ENCODE measurements around the gene ZNF254. TPM values are rescaled to one million over a fixed set of nuclear protein-coding genes. Genes with fewer than 3 reads are reported as not detected.
"Not testable (repeated sequence)": the region's sequence is repeated elsewhere in the genome, so short reads cannot be mapped to it uniquely, and the experiment has no call there.

The ZNF254 gene
- polyA plus RNA-seq, 1 donor from 2014 or later = 49.1 TPM

- no peak overlapping the region for H2AFZ ChIP-seq (ENCODE audit: low read depth, low read length)
- H3F3A ChIP-seq (ENCODE audit: insufficient read depth, low read length, poor library complexity, severe bottlenecking) = peaks cover 4% of the 10 kb centered on the region
- no peaks in the 10 kb centered on the region for H3K27me3 ChIP-seq (ENCODE audit: insufficient read depth, low read depth, low read length)
- peaks cover 7% of the 10 kb centered on the region for H3K36me3 ChIP-seq (ENCODE audit: insufficient read depth, low read length)
- no peaks in the 10 kb centered on the region for H4K20me1 ChIP-seq (ENCODE audit: insufficient read depth)
- no peak for TF ChIP-seq EZH2 (IDR thresholded peaks at IDR 0.05; ENCODE audit: borderline replicate concordance, insufficient read depth, low read length, poor library complexity, severe bottlenecking)
- no peak for TF ChIP-seq REST (IDR thresholded peaks at IDR 0.05; ENCODE audit: borderline replicate concordance)
- TF ChIP-seq RAD21 (conservative IDR thresholded peaks at IDR 0.05) = no peak
- TF ChIP-seq SMC3 (conservative IDR thresholded peaks at IDR 0.05; ENCODE audit: poor library complexity) = no peak
- TF ChIP-seq CTCF (IDR thresholded peaks at IDR 0.05; ENCODE audit: poor library complexity, severe bottlenecking) = no peak
- no peak for TF ChIP-seq MXI1 (conservative IDR thresholded peaks at IDR 0.05; ENCODE audit: poor library complexity, severe bottlenecking)
- no peak for TF ChIP-seq POLR2AphosphoS5 (IDR thresholded peaks at IDR 0.05)
- no peak for TF ChIP-seq TAF1 (IDR thresholded peaks at IDR 0.05; ENCODE audit: low read depth)
- no peak for TF ChIP-seq EP300 (conservative IDR thresholded peaks at IDR 0.05; ENCODE audit: poor library complexity, severe bottlenecking)
- H3K79me2 ChIP-seq (replicated peaks; ENCODE audit: insufficient read depth, low read length) = peaks cover 66% of the 10 kb centered on the region
- no peak overlapping the region for H3K9ac ChIP-seq (ENCODE audit: low read length)
- no peaks in the 10 kb centered on the region for H3K9me3 ChIP-seq (ENCODE audit: low read length)
- no peak overlapping the region for H3K4me2 ChIP-seq (ENCODE audit: low read length)
- H3K27ac ChIP-seq (ENCODE audit: low read length) = no peak overlapping the region
- no peaks in the 10 kb centered on the region for H3K9me2 ChIP-seq (ENCODE audit: insufficient read depth, low read length)
- no peak overlapping the region for H3K4me3 ChIP-seq (ENCODE audit: low read length)
These were observed 11.4 kb downstream of the ZNF254 start for GRCh38 chr19:24098359-24098758.

GRCh38 chr19:24099829-24100228 is 12.8 kb downstream of the ZNF254 start:
- Histone ChIP-seq H3K27ac (ENCODE audit: low read length) (no peak overlapping the region), H3K79me2 (replicated peaks; ENCODE audit: insufficient read depth, low read length) (peaks cover 54% of the 10 kb centered on the region), H2AFZ (ENCODE audit: low read depth, low read length) (no peak overlapping the region), H3K9me3 (ENCODE audit: low read length) (no peaks in the 10 kb centered on the region), H4K20me1 (ENCODE audit: insufficient read depth) (no peaks in the 10 kb centered on the region), H3K4me3 (ENCODE audit: low read length) (no peak overlapping the region), H3K4me2 (ENCODE audit: low read length) (no peak overlapping the region), H3K36me3 (ENCODE audit: insufficient read depth, low read length) (peaks cover 8% of the 10 kb centered on the region), H3K9ac (ENCODE audit: low read length) (no peak overlapping the region), H3F3A (ENCODE audit: insufficient read depth, low read length, poor library complexity, severe bottlenecking) (peaks cover 4% of the 10 kb centered on the region), H3K9me2 (ENCODE audit: insufficient read depth, low read length) (no peaks in the 10 kb centered on the region), H3K27me3 (ENCODE audit: insufficient read depth, low read depth, low read length) (no peaks in the 10 kb centered on the region)
- TF ChIP-seq MXI1 (conservative IDR thresholded peaks at IDR 0.05; ENCODE audit: poor library complexity, severe bottlenecking) (no peak), CTCF (IDR thresholded peaks at IDR 0.05; ENCODE audit: poor library complexity, severe bottlenecking) (no peak), EP300 (conservative IDR thresholded peaks at IDR 0.05; ENCODE audit: poor library complexity, severe bottlenecking) (no peak), TAF1 (IDR thresholded peaks at IDR 0.05; ENCODE audit: low read depth) (no peak), EZH2 (IDR thresholded peaks at IDR 0.05; ENCODE audit: borderline replicate concordance, insufficient read depth, low read length, poor library complexity, severe bottlenecking) (no peak), POLR2AphosphoS5 (IDR thresholded peaks at IDR 0.05) (no peak), SMC3 (conservative IDR thresholded peaks at IDR 0.05; ENCODE audit: poor library complexity) (no peak), RAD21 (conservative IDR thresholded peaks at IDR 0.05) (no peak), REST (IDR thresholded peaks at IDR 0.05; ENCODE audit: borderline replicate concordance) (no peak)

- H3K9me3 ChIP-seq (ENCODE audit: low read length); H3F3A ChIP-seq (ENCODE audit: insufficient read depth, low read length, poor library complexity, severe bottlenecking); H3K9me2 ChIP-seq (ENCODE audit: insufficient read depth, low read length); H3K36me3 ChIP-seq (ENCODE audit: insufficient read depth, low read length); H3K4me2 ChIP-seq (ENCODE audit: low read length); H4K20me1 ChIP-seq (ENCODE audit: insufficient read depth); H3K4me3 ChIP-seq (ENCODE audit: low read length); H3K27ac ChIP-seq (ENCODE audit: low read length); H2AFZ ChIP-seq (ENCODE audit: low read depth, low read length); H3K27me3 ChIP-seq (ENCODE audit: insufficient read depth, low read depth, low read length); H3K9ac ChIP-seq (ENCODE audit: low read length): not testable (repeated sequence)
- H3K79me2 ChIP-seq (replicated peaks; ENCODE audit: insufficient read depth, low read length) = peaks cover 53% of the 10 kb centered on the region
These were observed 13.6 kb downstream of the ZNF254 start for GRCh38 chr19:24100597-24100996.

All from neural cell (in vitro differentiated cells).